ENCODE data around the gene SETDB1. TPM values are rescaled to one million over a fixed set of nuclear protein-coding genes. Genes with fewer than 3 reads are reported as not detected.

SETDB1 gene
- total RNA-seq, 1 experiment from 2014 or later, result 51.1 TPM

DNA sequence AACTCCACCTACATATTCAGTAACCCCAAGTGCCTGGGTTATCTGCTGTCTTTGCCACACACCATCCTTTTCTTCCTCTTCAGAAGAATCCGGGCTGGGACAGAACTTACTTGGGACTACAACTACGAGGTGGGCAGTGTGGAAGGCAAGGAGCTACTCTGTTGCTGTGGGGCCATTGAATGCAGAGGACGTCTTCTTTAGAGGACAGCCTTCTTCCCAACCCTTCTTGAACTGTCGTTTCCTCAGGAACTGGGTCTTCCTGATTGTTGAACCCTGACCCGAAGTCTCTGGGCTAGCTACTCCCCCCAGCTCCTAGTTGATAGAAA is 38.0 kb downstream of the SETDB1 start:
- Histone ChIP-seq H3K27ac (no peak overlapping the region), H3K36me3 (ENCODE audit: low read depth) (peaks cover 37% of the 10 kb centered on the region)
- CTCF ChIA-PET, result no interaction called here

DNA sequence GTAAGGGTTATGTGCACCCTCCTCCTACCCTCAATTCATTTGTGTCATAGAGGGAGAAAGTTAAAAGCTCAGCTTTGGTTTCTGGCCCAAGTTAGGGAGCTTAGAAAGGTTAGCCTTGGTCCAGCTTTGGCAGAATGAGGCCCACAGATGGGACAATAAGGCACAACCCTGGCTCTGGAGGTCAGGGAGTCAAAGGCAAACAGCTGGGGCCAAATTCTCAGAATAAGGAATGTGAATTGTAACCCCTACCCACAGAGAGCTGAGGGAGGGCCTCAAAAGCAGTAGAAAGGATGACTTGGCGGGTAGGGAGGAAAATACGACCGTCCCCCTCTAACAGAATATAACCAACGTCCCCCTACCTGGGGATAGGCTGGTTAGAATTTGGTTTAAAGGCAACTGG is 39.4 kb downstream of the SETDB1 start:
- Histone ChIP-seq H2AFZ (no peak overlapping the region), H3K36me3 (ENCODE audit: low read depth) (peaks cover 33% of the 10 kb centered on the region), H4K20me1 (ENCODE audit: insufficient read depth) (no peaks in the 10 kb centered on the region), H3K79me2 (ENCODE audit: low read depth) (peaks cover 13% of the 10 kb centered on the region), H3K27ac (no peak overlapping the region), H3K27me3 (ENCODE audit: insufficient read depth, low read depth) (no peaks in the 10 kb centered on the region), H3K9me3 (ENCODE audit: insufficient read depth, low read depth) (no peaks in the 10 kb centered on the region), H3K4me1 (replicated peaks; ENCODE audit: insufficient read depth) (no peaks in the 10 kb centered on the region), H3K9me2 (ENCODE audit: insufficient read depth) (no peaks in the 10 kb centered on the region), H3K4me3 (no peak overlapping the region), H3F3A (ENCODE audit: insufficient read depth, low read depth) (peaks cover 32% of the 10 kb centered on the region), H3K4me2 (no peak overlapping the region)
- DNase-seq, result no peak
- BruUV-seq (replicated peaks), result no TSS peak
- intact Hi-C loops (cut with micrococcal nuclease; ENCODE audit: unreplicated experiment), result no loop called here
- no peak for TF ChIP-seq EZH2 (IDR thresholded peaks at IDR 0.05; ENCODE audit: low read depth)
- TF ChIP-seq CTCF (conservative IDR thresholded peaks at IDR 0.05), result no peak
- ChIA-PET CTCF (interaction anchor here (0.7 kb wide), 1 partner anchor 573 kb away, joined by 3 read pairs; no protein-coding TSS in a partner anchor), POLR2A (ENCODE audit: unreplicated experiment) (no interaction called here)

More for the DNA sequence above, 38.0 kb downstream of the SETDB1 start:
- BruUV-seq (replicated peaks), result no TSS peak
- no peaks in the 10 kb centered on the region for H3K27me3 ChIP-seq (ENCODE audit: insufficient read depth, low read depth)
- TF ChIP-seq EZH2 (IDR thresholded peaks at IDR 0.05; ENCODE audit: low read depth) (no peak), CTCF (conservative IDR thresholded peaks at IDR 0.05) (no peak)
- H3K79me2 ChIP-seq (ENCODE audit: low read depth), result no peaks in the 10 kb centered on the region
- no peaks in the 10 kb centered on the region for H3K9me2 ChIP-seq (ENCODE audit: insufficient read depth)
- no peak for DNase-seq
- POLR2A ChIA-PET (ENCODE audit: unreplicated experiment), result no interaction called here
- no peaks in the 10 kb centered on the region for H4K20me1 ChIP-seq (ENCODE audit: insufficient read depth)
- no peaks in the 10 kb centered on the region for H3K9me3 ChIP-seq (ENCODE audit: insufficient read depth, low read depth)
- intact Hi-C loops (cut with micrococcal nuclease; ENCODE audit: unreplicated experiment), result no loop called here
- no peak overlapping the region for H2AFZ ChIP-seq
- H3K4me2 ChIP-seq, result no peak overlapping the region
- H3K4me3 ChIP-seq, result no peak overlapping the region
- no peaks in the 10 kb centered on the region for H3K4me1 ChIP-seq (replicated peaks; ENCODE audit: insufficient read depth)
- H3F3A ChIP-seq (ENCODE audit: insufficient read depth, low read depth), result peaks cover 33% of the 10 kb centered on the region; the same call in 1 of the 2 replicates

DNA sequence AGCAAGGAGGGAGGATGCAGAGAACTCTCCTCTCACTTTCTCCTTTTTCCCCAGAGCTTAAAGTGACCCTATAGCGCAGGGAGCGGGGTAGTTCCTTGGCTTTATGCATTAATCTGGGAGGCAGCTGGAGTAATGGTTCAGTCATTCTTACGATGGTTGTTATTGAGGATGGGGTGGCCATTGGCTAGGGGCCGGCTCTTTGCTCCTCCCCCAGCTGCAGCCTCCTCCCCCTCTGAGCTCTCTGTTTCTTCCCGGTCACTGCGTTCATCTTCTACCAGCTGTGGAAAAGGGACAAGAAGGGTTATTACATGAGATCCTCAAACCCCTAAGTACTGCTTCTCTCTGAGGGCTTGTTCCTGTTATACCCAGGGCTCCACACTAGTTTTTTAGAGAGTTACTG is 39.8 kb downstream of the SETDB1 start:
- no peak overlapping the region for H3K4me3 ChIP-seq
- H3K27me3 ChIP-seq (ENCODE audit: insufficient read depth, low read depth), result no peaks in the 10 kb centered on the region
- no peak for TF ChIP-seq CTCF (conservative IDR thresholded peaks at IDR 0.05)
- no peak for TF ChIP-seq EZH2 (IDR thresholded peaks at IDR 0.05; ENCODE audit: low read depth)
- BruUV-seq (replicated peaks), result no TSS peak
- POLR2A ChIA-PET (ENCODE audit: unreplicated experiment), result no interaction called here
- no peak for DNase-seq
- intact Hi-C loops (cut with micrococcal nuclease; ENCODE audit: unreplicated experiment), result no loop called here
- no peak overlapping the region for H2AFZ ChIP-seq
- no peaks in the 10 kb centered on the region for H4K20me1 ChIP-seq (ENCODE audit: insufficient read depth)
- no peaks in the 10 kb centered on the region for H3K9me3 ChIP-seq (ENCODE audit: insufficient read depth, low read depth)
- H3K4me1 ChIP-seq (replicated peaks; ENCODE audit: insufficient read depth), result no peaks in the 10 kb centered on the region
- peaks cover 28% of the 10 kb centered on the region for H3F3A ChIP-seq (ENCODE audit: insufficient read depth, low read depth)
- H3K79me2 ChIP-seq (ENCODE audit: low read depth), result peaks cover 17% of the 10 kb centered on the region
- CTCF ChIA-PET, result interaction anchor here (0.7 kb wide), 1 partner anchor 573 kb away, joined by 3 read pairs; no protein-coding TSS in a partner anchor
- H3K9me2 ChIP-seq (ENCODE audit: insufficient read depth), result no peaks in the 10 kb centered on the region
- H3K4me2 ChIP-seq, result no peak overlapping the region
- no peak overlapping the region for H3K27ac ChIP-seq
- H3K36me3 ChIP-seq (ENCODE audit: low read depth), result peaks cover 30% of the 10 kb centered on the region
